PC-3 (cell line): Measurements from ENCODE around the gene PDF. TPM values are rescaled to one million over a fixed set of nuclear protein-coding genes. Genes with fewer than 3 reads are reported as not detected.

Source experiments
- ATAC-seq: fragments of 200-7000 bp; cut with Tn5 transposase; 2 replicates; pipeline ENCODE4 v1.9.1; 2020; ENCODE audit warnings: mild to moderate bottlenecking, moderate library complexity
- BruUV-seq: library from RNA; stranded (reverse); fragments of 400-500 nt; replicated peaks from 2 replicates; lab custom pipeline; 2021; lab: Mats Ljungman, UMichigan
- CTCF ChIA-PET: fragments of 300-600 bp; sonication (Branson Sonifier 250); formaldehyde crosslinking; loops from one replicate; lab custom pipeline; 2022; ENCODE audit warnings: antibody characterized with exemption; lab: Charles Lee
- POLR2A ChIA-PET: fragments of 300-600 bp; sonication (Branson Sonifier 250); formaldehyde crosslinking; loops from one replicate; lab custom pipeline; 2022; ENCODE audit warnings: antibody characterized with exemption; ENCODE audit not compliant: unreplicated experiment; lab: Charles Lee
- DNase-seq: peaks from one replicate; pipeline ENCODE4 v3.0.0-alpha.2; 2015
- H2AFZ ChIP-seq: fragments of 300-600 bp; sonication (generic); 2 replicates; pipeline ENCODE4 v1.6.0; 2016; ENCODE audit warnings: antibody characterized with exemption, low read length
- H3F3A ChIP-seq: fragments of 300-600 bp; sonication (generic); one replicate; pipeline ENCODE4 v1.6.0; 2017; ENCODE audit warnings: antibody characterized with exemption, low read length, control low read depth, mild to moderate bottlenecking; ENCODE audit not compliant: unreplicated experiment
- H3K27ac ChIP-seq: fragments of 300-600 bp; sonication (generic); 2 replicates; pipeline ENCODE4 v1.5.1; 2016; ENCODE audit warnings: mild to moderate bottlenecking, low read length
- H3K27me3 ChIP-seq: fragments of 300-600 bp; sonication (generic); 2 replicates; pipeline ENCODE4 v1.6.1; 2016; ENCODE audit warnings: low read length, mixed read lengths
- H3K36me3 ChIP-seq: fragments of 300-600 bp; sonication (generic); 2 replicates; pipeline ENCODE4 v1.6.1; 2016; ENCODE audit warnings: low read depth, mixed run types, low read length, mixed read lengths
- H3K4me1 ChIP-seq: fragments of 300-600 bp; sonication (generic); 2 replicates; pipeline ENCODE4 v1.5.1; 2016; ENCODE audit warnings: low read length; ENCODE audit not compliant: insufficient read depth
- H3K4me2 ChIP-seq: fragments of 300-600 bp; sonication (generic); 2 replicates; pipeline ENCODE4 v1.6.0; 2016; ENCODE audit warnings: low read length
- H3K4me3 ChIP-seq: fragments of 300-600 bp; sonication (generic); 2 replicates; pipeline ENCODE4 v1.5.1; 2016; ENCODE audit warnings: mild to moderate bottlenecking, low read length, mixed read lengths
- H3K79me2 ChIP-seq: fragments of 300-600 bp; sonication (generic); 2 replicates; pipeline ENCODE4 v1.6.1; 2017; ENCODE audit warnings: low read length, mixed read lengths
- H3K9ac ChIP-seq: fragments of 300-600 bp; sonication (generic); 2 replicates; pipeline ENCODE4 v1.6.0; 2016; ENCODE audit warnings: mild to moderate bottlenecking, low read length
- H3K9me2 ChIP-seq: fragments of 300-600 bp; sonication (generic); replicated peaks from 2 replicates; pipeline ENCODE4 v1.6.1; 2016; ENCODE audit warnings: mixed run types, low read length, mixed read lengths
- H3K9me3 ChIP-seq: fragments of 300-600 bp; sonication (generic); 2 replicates; pipeline ENCODE4 v1.6.1; 2016; ENCODE audit warnings: low read length, mixed read lengths
- H4K20me1 ChIP-seq: fragments of 300-600 bp; sonication (generic); 2 replicates; pipeline ENCODE4 v1.6.1; 2016; ENCODE audit warnings: low read length, mixed read lengths
- CTCF ChIP-seq: fragments of 300-600 bp; sonication (generic); conservative IDR thresholded peaks from 2 replicates; pipeline ENCODE4 v1.5.1; 2017; ENCODE audit warnings: antibody characterized with exemption, low read depth, mild to moderate bottlenecking, low read length
- EZH2 ChIP-seq: fragments of 300-600 bp; sonication (generic); IDR thresholded peaks from one replicate; pipeline ENCODE4 v1.6.1; 2017; ENCODE audit warnings: antibody characterized with exemption, mild to moderate bottlenecking, low read length; ENCODE audit not compliant: unreplicated experiment
- EZH2phosphoT487 ChIP-seq: fragments of 300-600 bp; sonication (generic); IDR thresholded peaks from 2 replicates; pipeline ENCODE4 v1.6.1; 2018; ENCODE audit warnings: mild to moderate bottlenecking, antibody characterized with exemption, low read length, borderline replicate concordance
- intact Hi-C: fragments of 100-400 bp; cut with micrococcal nuclease; formaldehyde crosslinking; loops from 2 replicates; pipeline ENCODE4 v1.9.0; 2023
- total RNA-seq: library from RNA; depleted of rRNA; stranded (reverse); fragments of >200 nt; gene quantifications from 2 replicates; pipeline ENCODE4 v1.2.3, GENCODE V29; 2014

Gene PDF
- total RNA-seq, 1 experiment from 2014 or later, result 30.6 TPM

- Histone ChIP-seq H4K20me1 (no peaks in the 10 kb centered on the region), H3K4me3 (peak overlapping the region; percentile 95), H3K27ac (peak overlapping the region; percentile 20; the same call in 1 of the 2 replicates), H2AFZ (peak overlapping the region; percentile 68), H3K36me3 (peaks cover 8% of the 10 kb centered on the region; the same call in 1 of the 2 replicates), H3K9ac (peak overlapping the region; percentile 87), H3K4me2 (peak overlapping the region; percentile 86), H3K9me3 (no peaks in the 10 kb centered on the region), H3F3A (no peaks in the 10 kb centered on the region), H3K4me1 (no peaks in the 10 kb centered on the region), H3K79me2 (peaks cover 32% of the 10 kb centered on the region), H3K27me3 (no peaks in the 10 kb centered on the region), H3K9me2 (no peaks in the 10 kb centered on the region)
- ATAC-seq (peak; percentile 64), DNase-seq (peak; percentile 26)
- TF ChIP-seq CTCF, result peak; percentile 35
- TF ChIP-seq EZH2, result no peak
- TF ChIP-seq EZH2phosphoT487, result no peak
- intact Hi-C loops, result loop anchor here (1.0 kb wide), 1 partner anchor 28 kb away; the partner anchor contains the start of genes COG8 and NIP7
- TSS peak; percentile 49 for BruUV-seq
- POLR2A ChIA-PET, result no interaction called here
- CTCF ChIA-PET, result interaction anchor here (0.7 kb wide), 1 partner anchor 17 kb away, joined by 3 read pairs; no protein-coding TSS in a partner anchor
Observed at GRCh38 chr16:69311533-69312387, 18.6 kb downstream of the PDF start.

GRCh38 chr16:69310653-69311532 is 19.5 kb downstream of the PDF start, which contains the start of gene VPS4A:
VPS4A (plus strand) TSS chr16:69311350; CDS start chr16:69311512, 162 bp downstream.
- intact Hi-C loops, result loop anchor here (1.0 kb wide), 1 partner anchor 28 kb away; the partner anchor contains the start of genes COG8 and NIP7

More at GRCh38 chr16:69310653-69311532, 19.5 kb downstream of the PDF start, which contains the start of gene VPS4A:
- no peaks in the 10 kb centered on the region for H3K27me3 ChIP-seq
- no peaks in the 10 kb centered on the region for H3K9me2 ChIP-seq
- peaks cover 32% of the 10 kb centered on the region for H3K79me2 ChIP-seq
- H3K4me2 ChIP-seq, result peak within 1 kb of the TSS; percentile 86
- no peaks in the 10 kb centered on the region for H4K20me1 ChIP-seq
- CTCF ChIA-PET, result no interaction called here
- H3K9me3 ChIP-seq, result no peaks in the 10 kb centered on the region
- H3K4me3 ChIP-seq, result peak within 1 kb of the TSS; percentile 95
- DNase-seq (peak; percentile 92), ATAC-seq (peak; percentile 95)
- no peaks in the 10 kb centered on the region for H3F3A ChIP-seq
- peak within 1 kb of the TSS; percentile 20 for H3K27ac ChIP-seq
- H3K9ac ChIP-seq, result peak within 1 kb of the TSS; percentile 87
- H2AFZ ChIP-seq, result peak within 1 kb of the TSS; percentile 68
- TF ChIP-seq EZH2phosphoT487 (no peak), CTCF (peak; percentile 58)
- POLR2A ChIA-PET, result no interaction called here
- no TSS peak for BruUV-seq
- no peaks in the 10 kb centered on the region for H3K4me1 ChIP-seq
- no peaks in the 10 kb centered on the region for H3K36me3 ChIP-seq
